Fibroblast of lung (primary cell): Measurements from ENCODE around the gene TRAM2. TPM values are rescaled to one million over a fixed set of nuclear protein-coding genes. Genes with fewer than 3 reads are reported as not detected.
A peak's percentile ranks its signal among the peaks of the same experiment; 100 is the strongest.

ENCODE experiments used
- DNase-seq, 2 donors: peaks; one replicate each; pipeline versions ENCODE4 v3.0.0 to v3.0.0-alpha.2; 2010; ENCODE audit warnings: low read depth in 2 of 2
- H2AFZ ChIP-seq: 2 replicates; pipeline ENCODE4 v1.5.1; 2012; ENCODE audit warnings: low read length, control low read depth, inconsistent platforms
- H3K27ac ChIP-seq: 2 replicates; pipeline ENCODE4 v1.5.1; 2011; ENCODE audit warnings: low read length, control low read depth; ENCODE audit not compliant: insufficient read depth
- H3K27me3 ChIP-seq: 2 replicates; pipeline ENCODE4 v1.5.1; 2011; ENCODE audit warnings: mild to moderate bottlenecking, low read length; ENCODE audit not compliant: control insufficient read depth, insufficient read depth
- H3K36me3 ChIP-seq: 2 replicates; pipeline ENCODE4 v1.5.1; 2011; ENCODE audit warnings: low read length; ENCODE audit not compliant: control insufficient read depth, insufficient read depth
- H3K4me1 ChIP-seq: 2 replicates; pipeline ENCODE4 v1.5.1; 2011; ENCODE audit warnings: low read length; ENCODE audit not compliant: control insufficient read depth, insufficient read depth; ENCODE audit errors: extremely low read depth
- H3K4me2 ChIP-seq: 2 replicates; pipeline ENCODE4 v1.5.1; 2011; ENCODE audit warnings: low read length, control low read depth; ENCODE audit not compliant: insufficient read depth; ENCODE audit errors: extremely low read depth
- H3K4me3 ChIP-seq, 4 experiments: fragments of 200-600 bp in 1 of 4; sonication (generic) in 1 of 4; replicated peaks in 1 of 4; 2 replicates each; pipeline ENCODE4 v1.5.1; 2011 to 2016; ENCODE audit warnings: low read length in 4 of 4, low read depth in 3 of 4, mild to moderate bottlenecking in 3 of 4, control low read depth in 2 of 4, inconsistent platforms in 1 of 4, mixed read lengths in 1 of 4; ENCODE audit not compliant: insufficient read depth in 1 of 4; ENCODE audit errors: control extremely low read depth in 1 of 4
- H3K79me2 ChIP-seq: 2 replicates; pipeline ENCODE4 v1.5.1; 2012; ENCODE audit warnings: mild to moderate bottlenecking, low read length, inconsistent platforms; ENCODE audit not compliant: control insufficient read depth, insufficient read depth
- H3K9ac ChIP-seq: 2 replicates; pipeline ENCODE4 v1.5.1; 2011; ENCODE audit warnings: mild to moderate bottlenecking, low read length, control low read depth; ENCODE audit not compliant: insufficient read depth
- H3K9me3 ChIP-seq: 2 replicates; pipeline ENCODE4 v1.5.1; 2012; ENCODE audit warnings: low read depth, low read length; ENCODE audit not compliant: control insufficient read depth, insufficient read depth
- H4K20me1 ChIP-seq: 2 replicates; pipeline ENCODE4 v1.5.1; 2011; ENCODE audit warnings: low read length; ENCODE audit not compliant: control insufficient read depth, insufficient read depth; ENCODE audit errors: extremely low read depth
- CTCF ChIP-seq, 2 donors: IDR thresholded peaks in 1 of 2; conservative IDR thresholded peaks in 1 of 2; 1 replicate in 1 of 2; 2 replicates in 1 of 2; pipeline ENCODE4 v1.5.1; 2011 to 2012; ENCODE audit warnings: low read length in 2 of 2, control low read depth in 1 of 2, inconsistent platforms in 1 of 2, low read depth in 1 of 2, mild to moderate bottlenecking in 1 of 2
- EZH2 ChIP-seq: IDR thresholded peaks from 2 replicates; pipeline ENCODE4 v1.5.1; 2012; ENCODE audit warnings: low read length, control low read depth, mild to moderate bottlenecking; ENCODE audit errors: missing control alignments
- polyA minus RNA-seq: library from RNA; depleted of rRNA, polyadenylated mRNA; stranded (reverse); fragments of >200 nt; gene quantifications from 2 replicates; pipeline ENCODE4 v1.2.3, GENCODE V29; 2011; ENCODE audit warnings: low replicate concordance
- polyA plus RNA-seq, 2 donors: library from polyadenylated mRNA; depleted of rRNA in 1 of 2; stranded (reverse) in 1 of 2; unstranded in 1 of 2; fragments of >200 nt; gene quantifications; 2 replicates each; pipeline ENCODE4 v1.2.1, GENCODE V29; 2011 to 2012; ENCODE audit warnings: missing spikeins in 1 of 2
- total RNA-seq: library from RNA; depleted of rRNA; stranded (reverse); fragments of >200 nt; gene quantifications from 2 replicates; pipeline ENCODE4 v1.2.1, GENCODE V29; 2014

Gene TRAM2
- total RNA-seq = 69.6 and 131 TPM in 2 replicates
- polyA plus RNA-seq = 155 and 252 TPM in 2 replicates
- polyA plus RNA-seq (2012) = 107 and 217 TPM in 2 replicates
- 254 and 398 TPM in 2 replicates for polyA minus RNA-seq

GRCh38 chr6:52577022-52577777 is at the start of gene TRAM2:
TSS of gene TRAM2 (minus strand) at chr6:52577060. CDS start at chr6:52576915, 145 bp downstream.
- Histone ChIP-seq H3K4me1 (peaks cover 14% of the 10 kb centered on the region), H3K9me3 (no peaks in the 10 kb centered on the region), H4K20me1 (no peaks in the 10 kb centered on the region), H3K4me3 (peak within 1 kb of the TSS; percentile 52 to 99 (median 88)), H3K4me2 (peak within 1 kb of the TSS; percentile 99), H3K79me2 (peaks cover 49% of the 10 kb centered on the region), H3K27ac (peak within 1 kb of the TSS; percentile 95), H3K36me3 (peaks cover 4% of the 10 kb centered on the region), H3K27me3 (no peaks in the 10 kb centered on the region), H2AFZ (no peak within 1 kb of the TSS), H3K9ac (peak within 1 kb of the TSS; percentile 97)
- peak; percentile 79 to 84 for DNase-seq
- TF ChIP-seq EZH2 (no peak), CTCF (conservative IDR thresholded peaks at IDR 0.05 in 1 of 2, IDR thresholded peaks at IDR 0.05 in 1 of 2; ENCODE audit: low read depth in 1 of 2, low read length in 2 of 2) (peak; percentile 5 to 11)

GRCh38 chr6:52622810-52623209 is 46.0 kb upstream of the TRAM2 start:
- Histone ChIP-seq H2AFZ (no peak overlapping the region), H3K4me2 (no peak overlapping the region), H3K4me1 (no peaks in the 10 kb centered on the region), H3K4me3 (no peak overlapping the region), H3K36me3 (no peaks in the 10 kb centered on the region), H3K27me3 (no peaks in the 10 kb centered on the region), H3K9ac (no peak overlapping the region), H3K79me2 (no peaks in the 10 kb centered on the region), H4K20me1 (no peaks in the 10 kb centered on the region), H3K27ac (no peak overlapping the region), H3K9me3 (no peaks in the 10 kb centered on the region)
- DNase-seq = no peak
- no peak for TF ChIP-seq EZH2
- no peak for TF ChIP-seq CTCF (conservative IDR thresholded peaks at IDR 0.05 in 1 of 2, IDR thresholded peaks at IDR 0.05 in 1 of 2; ENCODE audit: low read depth in 1 of 2, low read length in 2 of 2)

- Histone ChIP-seq H3K79me2 (no peaks in the 10 kb centered on the region), H2AFZ (no peak overlapping the region), H3K4me3 (no peak overlapping the region), H4K20me1 (no peaks in the 10 kb centered on the region), H3K27me3 (no peaks in the 10 kb centered on the region), H3K27ac (no peak overlapping the region), H3K4me1 (no peaks in the 10 kb centered on the region), H3K4me2 (no peak overlapping the region), H3K36me3 (no peaks in the 10 kb centered on the region), H3K9me3 (no peaks in the 10 kb centered on the region), H3K9ac (no peak overlapping the region)
- TF ChIP-seq CTCF (conservative IDR thresholded peaks at IDR 0.05 in 1 of 2, IDR thresholded peaks at IDR 0.05 in 1 of 2; ENCODE audit: low read depth in 1 of 2, low read length in 2 of 2) (no peak), EZH2 (no peak)
- DNase-seq = no peak
Observed at GRCh38 chr6:52621631-52622030, 44.8 kb upstream of the TRAM2 start.
